SKM-1 treated with dmso at 0.1 percent for 144 hours (cell line): ENCODE measurements around the gene NFIC.
"Not testable (repeated sequence)": the region's sequence is repeated elsewhere in the genome, so short reads cannot be mapped to it uniquely, and the experiment has no call there.

Source experiments
- DNase-seq: peaks from one replicate; lab custom pipeline; 2025; ENCODE audit not compliant: unreplicated experiment; lab: John Stamatoyannopoulos, UW

NFIC gene

GRCh38 chr19:3448616-3449334 lies 82.4 kb downstream of the NFIC start:
- no peak for DNase-seq

GRCh38 chr19:3450796-3451411 lies 84.5 kb downstream of the NFIC start:
- DNase-seq, result no peak

GRCh38 chr19:3451451-3451866 lies 85.1 kb downstream of the NFIC start:
- DNase-seq, result no peak

- no peak for DNase-seq
These were observed 86.0 kb downstream of the NFIC start for GRCh38 chr19:3452171-3452941.

GRCh38 chr19:3452942-3453214 lies 86.5 kb downstream of the NFIC start:
- DNase-seq, result not testable (repeated sequence)

- no peak for DNase-seq
These were observed 87.5 kb downstream of the NFIC start for GRCh38 chr19:3453840-3454239.

- DNase-seq, result no peak
These were observed 88.4 kb downstream of the NFIC start for GRCh38 chr19:3454656-3455392.

- no peak for DNase-seq
These were observed 89.1 kb downstream of the NFIC start for GRCh38 chr19:3455393-3455955.

GRCh38 chr19:3455960-3456601 lies 89.7 kb downstream of the NFIC start:
- no peak for DNase-seq

- DNase-seq, result no peak
These were observed 90.6 kb downstream of the NFIC start for GRCh38 chr19:3456925-3457527.

GRCh38 chr19:3457528-3458228 lies 91.3 kb downstream of the NFIC start:
- no peak for DNase-seq

- no peak for DNase-seq
These were observed 92.1 kb downstream of the NFIC start for GRCh38 chr19:3458229-3459088.

- DNase-seq, result no peak
These were observed 92.9 kb downstream of the NFIC start for GRCh38 chr19:3459089-3459881.

GRCh38 chr19:3459965-3460582 lies 93.7 kb downstream of the NFIC start:
- no peak for DNase-seq

GRCh38 chr19:3462991-3463713 lies 96.8 kb downstream of the NFIC start:
- no peak for DNase-seq

GRCh38 chr19:3463714-3464586 lies 97.6 kb downstream of the NFIC start:
- no peak for DNase-seq
